Measurements from ENCODE around the gene GATA3. TPM values are rescaled to one million over a fixed set of nuclear protein-coding genes. Genes with fewer than 3 reads are reported as not detected.

The GATA3 gene
- total RNA-seq, 1 donor from 2014 or later: 310 TPM

DNA sequence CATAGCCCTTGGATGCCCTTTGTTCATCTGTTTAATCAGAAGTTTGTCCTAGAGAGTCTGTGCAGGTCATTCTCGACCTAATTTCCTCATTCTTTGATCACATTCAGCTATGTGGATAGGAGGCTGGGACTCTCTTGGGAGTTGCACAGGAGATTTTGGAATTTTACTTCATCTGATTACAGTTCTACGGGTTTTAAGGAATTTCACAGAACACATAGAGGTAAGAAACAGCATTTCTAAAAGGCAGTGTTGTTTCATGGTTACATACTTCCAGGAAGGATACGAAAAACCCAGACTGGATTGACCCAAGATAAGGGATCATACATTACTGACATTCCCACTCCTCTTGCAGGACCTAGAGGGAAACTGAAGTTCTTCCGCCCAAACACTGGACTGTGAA, 45.9 kb downstream of the GATA3 start:
- DNase-seq (ENCODE audit: low spot score): no peak

DNA sequence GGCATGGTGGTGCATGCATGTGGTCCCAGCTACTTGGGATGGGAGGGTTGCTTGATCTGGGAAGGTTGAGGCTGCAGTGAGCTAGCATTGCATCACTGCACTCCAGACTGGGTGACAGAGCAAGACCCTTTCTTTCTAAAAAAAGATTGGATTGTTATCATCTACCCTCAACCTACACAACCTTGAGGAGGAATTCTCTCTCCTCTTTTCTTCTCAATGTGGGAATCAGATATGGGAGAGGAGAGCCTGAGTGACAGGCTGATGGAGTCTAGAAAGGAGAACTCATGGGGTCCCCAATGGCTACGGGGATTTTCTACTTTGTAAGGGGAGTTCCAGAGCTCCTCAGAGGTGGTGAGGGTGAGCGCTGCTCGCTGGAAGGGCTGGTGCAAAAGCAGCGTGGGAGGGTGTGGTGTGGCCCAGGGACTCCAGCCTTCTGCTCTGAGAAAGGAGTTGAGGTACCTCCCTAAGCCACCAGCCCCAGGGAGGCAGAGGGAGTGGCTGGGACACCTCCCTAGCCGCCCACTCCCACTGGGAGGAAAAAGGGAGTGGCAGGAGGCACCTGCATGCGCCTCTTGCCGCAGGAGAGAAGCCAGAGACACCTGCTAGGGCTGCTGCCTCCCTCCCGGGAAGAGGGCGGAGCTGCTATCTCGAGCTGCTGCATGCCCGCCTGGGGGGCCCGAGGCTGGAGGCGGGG, 48.4 kb downstream of the GATA3 start:
- no peak for DNase-seq (ENCODE audit: low spot score)

DNA sequence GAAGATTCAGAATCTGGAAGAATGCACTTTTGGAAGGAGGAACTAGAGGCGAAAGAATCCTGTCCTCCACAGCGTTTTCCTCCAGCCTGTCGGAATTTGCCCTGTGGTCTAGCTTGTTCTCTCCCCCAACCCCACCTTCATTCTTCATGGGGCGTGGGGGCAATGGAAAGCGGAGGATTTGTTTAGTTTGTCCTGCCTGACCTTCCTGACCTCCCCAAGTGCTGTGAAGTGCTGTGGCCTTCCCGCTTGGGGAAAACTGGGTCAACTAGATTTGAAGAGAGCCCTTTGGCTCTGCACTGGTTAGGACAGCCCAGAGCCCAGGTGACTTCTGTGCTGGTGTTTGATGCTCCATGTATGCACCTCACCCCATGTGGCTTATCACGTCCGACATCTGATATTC, 49.1 kb downstream of the GATA3 start:
- no peak for DNase-seq (ENCODE audit: low spot score)

DNA sequence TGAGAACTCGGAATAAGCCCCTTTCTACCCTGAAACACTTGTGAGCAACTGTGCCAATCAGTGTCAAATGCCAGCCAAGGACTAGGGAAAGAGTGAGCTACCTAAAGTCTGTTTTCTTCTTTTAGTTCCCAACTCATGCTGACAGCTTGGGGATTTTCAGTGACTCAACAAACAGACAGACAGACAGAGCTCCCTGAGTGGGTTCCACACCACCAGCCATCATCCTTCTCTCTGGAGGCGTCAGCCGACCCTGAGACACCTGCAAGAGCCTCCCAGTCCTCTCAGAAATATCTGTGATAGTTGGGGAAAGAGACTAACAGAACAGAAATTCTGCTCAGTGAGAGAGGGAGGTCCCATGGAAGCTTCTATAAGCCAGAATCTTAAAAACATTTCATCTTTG, 49.5 kb downstream of the GATA3 start:
- DNase-seq (ENCODE audit: low spot score): no peak

DNA sequence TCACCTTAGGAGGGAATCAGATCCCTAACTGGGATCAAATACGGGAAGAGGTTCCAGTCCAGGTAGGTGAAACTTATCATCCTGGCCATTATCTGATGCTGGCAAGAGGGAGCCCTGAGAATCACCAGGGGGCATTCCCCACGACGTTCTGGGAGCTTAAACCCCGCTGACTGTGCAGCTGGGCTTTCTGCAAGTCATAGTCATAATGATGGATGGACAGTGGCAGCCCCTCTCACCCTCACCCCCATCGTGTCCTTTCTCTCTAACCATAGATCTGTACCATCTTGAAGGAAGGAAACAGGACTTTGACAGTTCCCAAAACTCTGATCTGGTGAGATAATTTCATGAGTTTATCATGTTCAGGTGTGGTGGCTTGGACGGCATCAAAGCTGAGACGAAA, 50.2 kb downstream of the GATA3 start:
- no peak for DNase-seq (ENCODE audit: low spot score)

DNA sequence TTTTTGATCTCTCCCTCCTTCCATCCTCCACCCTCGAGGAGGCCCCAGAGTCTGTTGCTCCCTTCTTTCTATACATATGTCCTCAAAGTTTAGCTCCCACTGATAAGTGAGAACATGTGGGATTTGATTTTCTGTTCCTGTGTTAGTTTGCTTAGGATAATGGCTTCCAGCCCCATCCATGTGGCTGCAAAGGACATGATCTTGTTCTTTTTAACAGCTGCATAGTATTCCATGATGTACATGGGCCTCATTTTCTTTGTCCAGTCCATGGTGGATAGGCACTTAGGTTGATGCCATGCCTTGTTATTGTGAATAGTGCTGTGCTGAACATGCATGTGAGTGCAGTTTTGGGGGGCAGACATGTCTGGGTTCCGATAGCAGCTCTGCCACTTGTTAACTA, 51.4 kb downstream of the GATA3 start:
- no peak for DNase-seq (ENCODE audit: low spot score)

DNA sequence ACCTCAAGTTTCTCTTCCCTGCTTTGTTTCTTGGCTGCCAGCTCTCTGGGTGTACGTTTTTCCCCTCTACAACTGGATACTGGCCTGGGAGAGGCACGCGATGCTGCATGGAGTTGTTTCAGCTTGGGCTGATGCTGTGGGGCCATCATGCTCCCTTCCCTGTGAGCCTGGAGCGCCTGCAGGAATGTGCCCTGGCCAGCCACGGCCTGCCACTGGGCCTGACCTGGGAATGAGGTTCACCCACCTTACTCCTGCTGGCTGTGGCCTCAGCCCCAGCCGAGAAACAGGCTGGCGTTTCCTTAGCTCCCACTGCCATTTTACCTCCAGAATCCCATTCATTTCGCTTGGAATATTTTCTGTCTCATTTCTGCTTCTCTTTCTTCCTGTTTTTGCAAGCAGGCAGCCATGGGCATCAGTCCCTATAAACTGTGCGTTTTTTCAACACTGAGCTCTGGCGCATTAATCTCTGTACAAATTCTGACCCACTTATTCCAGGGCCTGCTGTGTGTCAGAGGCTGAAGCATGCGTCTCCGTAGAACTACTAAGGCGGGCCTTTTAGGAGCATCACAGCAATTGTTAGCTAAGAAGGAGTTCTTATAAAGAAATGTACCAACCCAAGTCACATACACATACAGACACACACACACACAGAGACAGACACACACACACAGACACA, 57.9 kb downstream of the GATA3 start:
- no peak for DNase-seq (ENCODE audit: low spot score)

DNA sequence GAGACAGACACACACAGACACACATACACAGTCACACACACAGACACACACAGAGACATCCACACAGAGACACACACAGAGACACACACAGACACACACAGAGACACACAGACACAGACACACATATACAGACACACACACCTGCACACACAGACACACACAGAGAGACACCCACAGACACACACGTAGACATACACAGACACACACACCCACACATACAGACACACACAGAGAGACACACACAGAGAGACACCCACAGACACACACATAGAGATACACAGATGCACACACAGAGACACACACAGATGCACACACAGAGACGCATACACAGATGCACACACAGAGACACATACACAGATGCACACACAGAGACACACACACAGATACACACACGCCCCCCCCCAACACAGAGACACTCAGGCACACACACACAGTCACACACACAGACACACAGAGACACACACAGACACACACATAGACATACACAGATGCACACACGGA, 58.5 kb downstream of the GATA3 start:
- DNase-seq (ENCODE audit: low spot score): no peak

DNA sequence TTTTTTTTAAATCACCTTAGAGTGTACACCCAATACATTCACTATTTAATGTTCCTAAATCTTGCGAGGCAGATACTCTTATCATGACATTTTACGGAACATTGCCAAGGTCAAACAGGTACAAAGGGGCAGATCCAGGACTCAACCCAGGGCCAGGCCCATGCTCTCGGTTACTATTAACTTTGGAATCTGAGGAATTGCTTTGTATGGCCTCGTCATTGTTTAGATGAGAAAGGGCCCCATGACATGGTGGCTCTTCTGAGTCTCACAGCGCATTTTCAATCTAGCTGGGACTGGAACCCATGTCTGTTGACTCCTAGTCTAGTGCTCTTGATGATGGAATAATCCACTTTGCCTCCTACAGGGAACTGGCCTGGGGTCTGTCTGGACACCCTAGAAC, 59.1 kb downstream of the GATA3 start:
- no peak for DNase-seq (ENCODE audit: low spot score)

DNA sequence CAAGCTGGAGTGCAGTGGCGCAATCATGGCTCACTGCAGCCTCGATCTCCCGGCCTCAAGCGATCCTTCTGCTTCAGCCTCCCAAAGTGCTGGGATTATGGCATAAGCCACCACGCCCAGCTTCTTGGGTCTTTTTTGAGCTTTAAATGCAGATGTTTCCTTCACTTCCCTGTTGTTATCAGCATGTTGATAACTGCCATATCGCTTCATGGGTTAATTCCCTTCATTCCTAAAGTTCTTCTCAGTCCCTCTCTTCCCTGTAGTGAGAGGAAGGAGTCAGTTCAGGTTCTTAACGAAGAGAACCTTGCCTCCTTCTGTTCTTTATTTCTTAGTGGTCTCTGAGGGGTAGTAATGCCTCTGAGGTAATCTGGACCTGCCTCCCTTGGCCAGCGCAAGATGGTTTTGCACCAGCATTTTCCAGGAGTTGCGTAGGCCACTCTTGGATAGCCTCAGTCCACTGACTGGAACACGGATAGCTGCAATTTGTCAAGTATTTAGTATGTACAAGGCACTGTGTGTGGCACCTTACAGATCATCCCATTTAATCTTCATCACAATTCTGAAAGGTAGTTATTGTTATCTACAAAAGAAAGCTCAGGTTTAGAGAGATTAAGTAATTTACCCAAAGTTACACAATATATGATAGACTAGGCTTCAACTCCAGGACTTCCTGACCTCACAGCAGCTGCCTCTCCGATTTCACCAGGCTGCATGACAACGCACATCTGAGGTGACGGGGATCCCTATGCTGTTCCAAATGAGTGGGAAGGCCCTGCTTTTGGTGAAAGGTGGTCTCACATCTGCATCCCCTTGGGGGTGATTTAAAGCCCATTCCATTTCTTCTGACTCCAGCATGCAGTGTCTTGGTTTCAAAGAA, 60.5 kb downstream of the GATA3 start:
- no peak for DNase-seq (ENCODE audit: low spot score)

DNA sequence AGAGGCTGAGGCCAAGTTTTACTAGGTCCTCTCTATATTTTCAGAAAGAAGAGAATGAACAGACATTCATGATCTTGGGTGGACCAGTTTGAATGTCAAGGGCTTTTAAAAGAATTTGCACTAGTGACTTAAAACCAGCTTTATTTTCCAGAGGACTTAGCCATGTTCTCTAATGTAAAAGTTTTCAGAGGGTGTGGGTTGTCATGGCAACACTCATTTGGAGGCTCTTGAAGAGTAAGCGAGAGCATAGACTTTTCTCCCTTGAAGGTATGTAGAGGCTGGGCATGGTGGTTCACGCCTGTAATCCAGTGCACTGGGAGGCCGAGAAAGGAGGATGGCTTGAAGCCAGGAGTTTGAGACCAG, 61.1 kb downstream of the GATA3 start:
- no peak for DNase-seq (ENCODE audit: low spot score)

DNA sequence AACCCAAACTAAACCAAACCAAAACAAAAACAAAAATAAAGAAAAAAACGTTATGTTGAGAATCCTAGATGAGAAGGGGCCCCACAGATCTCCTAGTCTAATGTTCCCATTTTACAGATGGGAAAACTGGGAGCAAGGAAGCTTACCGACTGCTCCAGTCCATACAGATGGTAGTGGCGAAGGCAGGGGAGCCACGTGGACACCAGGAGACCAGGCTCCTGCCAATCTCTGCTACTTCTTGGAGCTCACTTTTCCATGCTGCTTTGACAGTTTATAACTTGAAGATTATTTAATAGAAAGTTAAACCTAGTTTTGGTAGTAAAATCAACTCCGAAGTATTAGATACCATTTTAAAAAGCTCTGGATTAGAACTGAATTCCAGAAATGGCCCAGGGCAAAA, 62.0 kb downstream of the GATA3 start:
- DNase-seq (ENCODE audit: low spot score): no peak

DNA sequence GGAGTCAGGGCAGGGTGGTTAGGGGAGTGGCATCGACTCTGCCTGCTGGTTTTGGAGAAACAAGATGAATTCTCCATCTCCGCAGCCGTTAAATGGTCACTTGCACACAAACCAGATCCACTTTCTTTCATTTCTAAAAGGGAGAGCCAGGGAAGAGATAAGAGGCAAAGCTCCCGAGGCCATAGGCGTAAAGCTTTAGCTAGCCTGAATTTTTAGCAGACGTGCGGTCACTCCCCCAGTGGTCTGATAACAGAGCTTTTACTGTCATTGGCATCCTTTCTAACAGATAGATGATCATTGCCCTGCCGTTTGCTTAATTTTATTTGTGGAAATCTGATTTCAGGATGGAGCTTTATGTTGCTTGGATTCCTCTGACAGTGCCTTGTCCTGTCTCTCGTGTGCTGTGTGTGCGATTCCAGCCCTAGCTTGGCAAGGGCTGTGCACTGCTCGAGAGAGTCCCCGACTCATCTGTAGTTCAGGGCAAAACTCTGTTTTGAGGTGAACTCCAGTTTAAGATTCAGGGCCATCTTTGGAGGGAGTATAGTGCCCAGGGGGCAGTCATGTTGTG, 62.5 kb downstream of the GATA3 start:
- no peak for DNase-seq (ENCODE audit: low spot score)

DNA sequence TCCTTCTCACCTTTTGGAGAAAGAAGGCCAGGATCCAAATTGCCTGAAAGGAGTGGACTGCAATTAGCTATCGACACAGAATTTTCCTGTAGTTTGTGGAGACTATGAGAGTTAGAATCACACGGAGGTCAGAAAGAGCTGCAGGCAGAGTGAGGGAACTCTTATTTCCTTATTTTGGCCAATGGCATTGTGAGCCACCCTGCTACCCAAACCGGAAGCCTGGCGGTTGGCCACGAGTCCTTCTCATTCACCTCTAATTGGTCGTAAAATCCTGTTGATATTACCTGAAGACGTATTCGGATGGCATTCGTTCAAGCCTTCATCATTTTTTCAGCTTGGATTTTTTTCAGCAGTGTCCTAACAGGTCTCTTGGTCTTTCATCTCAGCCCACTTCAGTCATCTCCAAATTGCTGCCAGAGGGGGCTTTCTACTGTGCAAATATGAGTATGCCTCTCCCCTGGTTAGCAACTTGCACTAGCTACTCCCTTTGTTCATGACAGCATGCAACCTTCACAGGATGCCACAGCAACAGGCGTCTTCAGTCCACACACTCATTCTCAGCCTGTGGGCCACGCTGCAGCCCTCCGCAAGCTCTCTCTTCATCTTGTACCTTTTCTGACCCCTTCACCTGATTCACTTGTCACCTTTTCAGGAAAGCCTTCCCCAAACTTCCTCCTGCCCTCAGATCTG, 66.9 kb downstream of the GATA3 start:
- no peak for DNase-seq (ENCODE audit: low spot score)

DNA sequence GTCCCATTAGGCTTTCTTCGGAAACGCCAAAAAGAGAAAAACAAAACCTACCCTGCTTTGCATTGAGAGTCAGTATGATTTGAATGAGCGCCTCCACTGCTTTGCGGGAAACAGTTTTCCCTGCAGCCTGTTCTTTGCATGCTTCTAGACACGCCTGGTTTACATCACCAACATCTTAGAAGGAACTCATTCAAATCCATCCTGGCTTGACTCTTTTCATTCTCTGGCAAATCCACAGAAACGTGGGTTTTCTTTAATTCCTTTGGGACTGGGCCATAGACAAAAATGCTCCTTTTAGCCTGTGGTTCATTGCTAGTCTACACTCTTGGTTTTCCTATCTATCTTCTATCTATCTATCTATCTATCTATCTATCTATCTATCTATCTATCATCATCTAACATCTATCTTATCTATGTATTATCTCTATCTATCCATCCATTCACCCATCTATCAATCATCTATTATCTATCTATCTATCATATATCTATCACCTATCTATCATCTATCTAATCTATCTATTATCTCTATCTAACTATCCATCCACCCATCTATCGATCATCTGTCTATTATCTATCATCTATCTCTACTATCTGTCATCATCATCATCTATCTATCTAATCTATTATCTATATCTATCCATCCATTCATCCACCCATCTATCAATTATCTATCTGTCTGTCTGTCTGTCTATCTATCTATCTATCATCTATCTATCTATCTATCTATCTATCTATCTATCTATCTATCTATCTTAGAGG, 68.3 kb downstream of the GATA3 start:
- no peak for DNase-seq (ENCODE audit: low spot score)

DNA sequence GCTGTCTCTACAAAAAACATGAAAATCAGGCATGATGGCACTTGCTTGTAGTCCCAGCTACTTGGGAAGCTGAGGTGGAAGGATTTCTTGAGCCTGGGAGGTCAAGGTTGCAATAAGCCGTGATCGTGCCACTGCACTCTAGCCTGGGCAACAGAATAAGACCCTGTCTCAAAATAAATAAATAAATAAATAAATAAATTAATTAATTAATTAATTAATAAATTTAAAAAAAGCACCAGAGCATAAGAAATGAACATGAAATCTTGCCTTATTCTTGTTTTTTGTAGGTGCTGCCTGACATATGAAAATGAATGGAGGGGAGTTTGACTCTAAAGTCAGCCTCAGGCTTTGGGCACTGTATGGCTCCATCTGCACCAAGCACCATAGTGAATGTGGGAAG, 69.9 kb downstream of the GATA3 start:
- no peak for DNase-seq (ENCODE audit: low spot score)

Other genes starting within 250 kb of the GATA3 start
- gene TAF3, start 236.2 kb upstream of the GATA3 start, total RNA-seq: 10.0 TPM